ENCODE measurements around the gene CLCN3. TPM values are rescaled to one million over a fixed set of nuclear protein-coding genes. Genes with fewer than 3 reads are reported as not detected.

Gene CLCN3
- total and polyA plus RNA-seq, 2 experiments from 2014 or later = 10.9 to 22.9 TPM

GRCh38 chr4:169621731-169622492, 1.5 kb downstream of the CLCN3 start (continued):
- TF ChIP-seq ZNF462 (CRISPR knock-in tag; IDR thresholded peaks at IDR 0.05) (no peak), CTCF (conservative IDR thresholded peaks at IDR 0.05; ENCODE audit: low read depth in 2 of 2) (no peak), JUNB (IDR thresholded peaks at IDR 0.05; ENCODE audit: unreplicated experiment) (no peak), POLR2AphosphoS5 (IDR thresholded peaks at IDR 0.05; ENCODE audit: low read depth) (no peak)

GRCh38 chr4:169622566-169622965, 2.2 kb downstream of the CLCN3 start:
- H3K27me3 Mint-ChIP-seq (ENCODE audit: insufficient read depth, low read depth, poor library complexity) = no peaks in the 10 kb centered on the region
- TF ChIP-seq ZNF462 (CRISPR knock-in tag; IDR thresholded peaks at IDR 0.05) (no peak), POLR2AphosphoS5 (IDR thresholded peaks at IDR 0.05; ENCODE audit: low read depth) (no peak), ZNF331 (CRISPR knock-in tag; IDR thresholded peaks at IDR 0.05; ENCODE audit: low read depth) (no peak)

More at GRCh38 chr4:169622566-169622965, 2.2 kb downstream of the CLCN3 start:
- no peak for DNase-seq (ENCODE audit: low spot score)
- peak overlapping the region; percentile 42; the same call in 1 of the 3 replicates for H3K4me3 Mint-ChIP-seq
- H3K4me3 ChIP-seq = no peak overlapping the region
- H3K9me3 Mint-ChIP-seq = no peaks in the 10 kb centered on the region; the same call in 2 of the 3 replicates
- H3K36me3 ChIP-seq (ENCODE audit: insufficient read depth) = no peaks in the 10 kb centered on the region
- no peak for ATAC-seq
- H3K4me1 ChIP-seq (ENCODE audit: insufficient read depth) = 0 out of 2 replicates have a peak, but pooled peaks cover 17% of the 10 kb centered on the region
- peak overlapping the region; percentile 36; the same call in 1 of the 2 replicates for H3K4me2 ChIP-seq
- peaks cover 14% of the 10 kb centered on the region for H3K4me1 Mint-ChIP-seq
- 0 out of 2 replicates have a peak, but pooled peaks cover 3% of the 10 kb centered on the region for H3F3A ChIP-seq (replicated peaks; ENCODE audit: low read depth)
- peaks cover 17% of the 10 kb centered on the region; the same call in 1 of the 2 replicates for H4K20me1 ChIP-seq (replicated peaks; ENCODE audit: insufficient read depth)
- H3K79me2 ChIP-seq (replicated peaks; ENCODE audit: insufficient read depth) = peaks cover 70% of the 10 kb centered on the region
- H3K27ac Mint-ChIP-seq = no peak overlapping the region
- H3K36me3 Mint-ChIP-seq (ENCODE audit: low read depth) = no peaks in the 10 kb centered on the region
- no peaks in the 10 kb centered on the region for H3K9me2 ChIP-seq (ENCODE audit: insufficient read depth)
- H3K27me3 ChIP-seq (ENCODE audit: insufficient read depth) = no peaks in the 10 kb centered on the region
- no peak overlapping the region for H2AFZ ChIP-seq
- no peak overlapping the region for H3K27ac ChIP-seq (ENCODE audit: low read depth)

All from GM23338 (cell line).